Measurements from ENCODE around the gene CEACAM18. TPM values are rescaled to one million over a fixed set of nuclear protein-coding genes. Genes with fewer than 3 reads are reported as not detected.

Gene CEACAM18
- total and polyA plus RNA-seq, 2 of the 8 experiments (the other 6 are each of a cell fraction or from before 2014, with no cell fraction given) = not detected

GRCh38 chr19:51433043-51433442, 45.3 kb upstream of the CEACAM18 start:
- no peak overlapping the region for H4K91ac ChIP-seq (replicated peaks; ENCODE audit: insufficient read length, low read length)
- no peaks in the 10 kb centered on the region; a peak in 1 of 7 replicates for H3K27me3 ChIP-seq (replicated peaks in 1 of 4; ENCODE audit: control insufficient read depth in 3 of 4, extremely low read depth in 1 of 4, insufficient read depth in 3 of 4, low read length in 3 of 4)
- FAIRE-seq = no peak
- no peak overlapping the region for H4K5ac ChIP-seq (ENCODE audit: insufficient read length, low read depth, low read length)
- H3K79me1 ChIP-seq (ENCODE audit: low read depth, low read length) = no peaks in the 10 kb centered on the region
- no peaks in the 10 kb centered on the region for H3K4me1 ChIP-seq (replicated peaks in 1 of 4; ENCODE audit: control insufficient read depth in 3 of 4, insufficient read depth in 4 of 4, low read length in 3 of 4)
- H2BK5ac ChIP-seq (ENCODE audit: low read depth, low read length) = no peak overlapping the region
- H3K18ac ChIP-seq (ENCODE audit: extremely low read depth, low read length) = no peak overlapping the region
- no peak for DNase-seq (ENCODE audit: low read depth in 1 of 2, low spot score in 2 of 2)
- WGBS, 2 experiments (ENCODE audit: extremely low coverage in 1 of 2, insufficient coverage in 1 of 2, insufficient read length in 1 of 2, insufficient replicate concordance in 2 of 2, low coverage in 1 of 2, low lambda C conversion rate in 2 of 2, missing lambda C conversion rate in 1 of 2) = 90% methylated on average over 3 of the region's 4 CpGs; no CpG with 5 or more reads in 1 of the 2 experiments
- no peak overlapping the region for H2BK15ac ChIP-seq (ENCODE audit: low read length)
- H4K8ac ChIP-seq (ENCODE audit: extremely low read depth, insufficient read depth, low read length) = no peak overlapping the region
- no peak overlapping the region for H3K23ac ChIP-seq (ENCODE audit: insufficient read length)
- no peak overlapping the region for H2AFZ ChIP-seq (ENCODE audit: low read length)
- no peaks in the 10 kb centered on the region for H3K23me2 ChIP-seq (ENCODE audit: low read depth, low read length)
- H3K36me3 ChIP-seq (ENCODE audit: control insufficient read depth in 2 of 4, insufficient read depth in 4 of 4, low read length in 3 of 4) = no peaks in the 10 kb centered on the region
- no peak overlapping the region for H3K4me2 ChIP-seq (ENCODE audit: insufficient read depth in 1 of 2, low read depth in 2 of 2, low read length in 2 of 2)
- no peak overlapping the region for H3K4me3 ChIP-seq (ENCODE audit: extremely low read depth in 1 of 4, insufficient read depth in 2 of 4, low read depth in 3 of 4, low read length in 4 of 4)
- H3K9me3 ChIP-seq (ENCODE audit: insufficient read depth in 2 of 2, low read depth in 1 of 2, low read length in 1 of 2) = no peaks in the 10 kb centered on the region
- H3K9ac ChIP-seq (replicated peaks in 1 of 4; ENCODE audit: extremely low read depth in 1 of 4, low read depth in 3 of 4, low read length in 3 of 4) = no peak overlapping the region
- POLR2A ChIA-PET (ENCODE audit: partially characterized antibody) = no interaction called here
- H3K27ac ChIP-seq (ENCODE audit: low read depth, low read length) = no peak overlapping the region
- no peak for TF ChIP-seq SUZ12 (IDR thresholded peaks at IDR 0.05; ENCODE audit: low read length)
- no peak for TF ChIP-seq SP2 (IDR thresholded peaks at IDR 0.05; ENCODE audit: low read length)
- TF ChIP-seq TCF12 (IDR thresholded peaks at IDR 0.05; ENCODE audit: low read depth, low read length) = no peak
- no peak for TF ChIP-seq GTF2F1 (IDR thresholded peaks at IDR 0.05; ENCODE audit: borderline replicate concordance, low read depth, low read length)
- TF ChIP-seq JUN (IDR thresholded peaks at IDR 0.05; ENCODE audit: low read depth, low read length) = no peak
- TF ChIP-seq CHD2 (IDR thresholded peaks at IDR 0.05; ENCODE audit: low read length) = no peak
- TF ChIP-seq JUND (IDR thresholded peaks at IDR 0.05; ENCODE audit: low read length) = no peak
- TF ChIP-seq, protein P1, sequence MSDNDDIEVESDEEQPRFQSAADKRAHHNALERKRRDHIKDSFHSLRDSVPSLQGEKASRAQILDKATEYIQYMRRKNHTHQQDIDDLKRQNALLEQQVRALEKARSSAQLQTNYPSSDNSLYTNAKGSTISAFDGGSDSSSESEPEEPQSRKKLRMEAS (IDR thresholded peaks at IDR 0.05) = no peak
- no peak for TF ChIP-seq TBP (IDR thresholded peaks at IDR 0.05; ENCODE audit: low read depth, low read length)
- no peak overlapping the region for H3K4ac ChIP-seq (replicated peaks; ENCODE audit: insufficient read length, low read depth, low read length)
- CTCF ChIA-PET (ENCODE audit: partially characterized antibody) = interaction anchor here (0.8 kb wide), 1 partner anchor 12 kb away, joined by 5 read pairs; no protein-coding TSS in a partner anchor
- no peak overlapping the region for H3K14ac ChIP-seq (ENCODE audit: insufficient read length)
- no peak overlapping the region for H2BK120ac ChIP-seq (replicated peaks; ENCODE audit: low read depth, low read length)
- H2BK12ac ChIP-seq (ENCODE audit: low read depth, low read length) = no peak overlapping the region
- no peak overlapping the region for H2BK20ac ChIP-seq (ENCODE audit: low read length)
- H4K20me1 ChIP-seq (replicated peaks in 1 of 2; ENCODE audit: control insufficient read depth in 1 of 2, insufficient read depth in 2 of 2, low read length in 2 of 2) = no peaks in the 10 kb centered on the region
- H3K79me2 ChIP-seq (ENCODE audit: control insufficient read depth in 1 of 2, insufficient read depth in 2 of 2, low read length in 2 of 2) = no peaks in the 10 kb centered on the region
- H3K56ac ChIP-seq (replicated peaks; ENCODE audit: insufficient read length, low read depth, low read length) = no peak overlapping the region
- no peak overlapping the region for H2AK5ac ChIP-seq (ENCODE audit: low read depth, low read length)

Data from H1 (cell line).